GM18861 (cell line): ENCODE data around the gene BTBD16.

ENCODE experiments used
- ATAC-seq: cut with Tn5 transposase; IDR thresholded peaks from one replicate; pipeline ENCODE4 v1.9.1; 2021; ENCODE audit not compliant: unreplicated experiment

The BTBD16 gene

DNA sequence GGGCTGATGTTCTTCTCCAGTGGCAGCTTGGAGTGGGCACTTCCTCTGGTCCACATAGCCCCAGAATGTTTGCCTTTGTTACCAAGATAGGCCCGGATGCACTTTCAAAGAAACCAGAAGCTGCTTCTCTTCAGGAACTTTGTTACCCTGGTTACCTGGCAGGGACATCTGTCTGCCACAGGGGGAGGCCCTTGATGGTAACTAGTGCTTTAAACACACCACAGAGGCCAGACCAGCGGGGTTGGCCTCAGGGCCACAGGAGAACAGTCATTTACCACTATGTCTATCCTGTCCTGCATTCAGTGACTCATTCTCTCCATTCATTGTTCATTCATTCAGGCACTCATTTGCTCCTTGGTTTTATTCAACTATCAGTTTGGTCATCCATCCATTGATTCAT lies 91.5 kb downstream of the BTBD16 start:
- no peak for ATAC-seq

DNA sequence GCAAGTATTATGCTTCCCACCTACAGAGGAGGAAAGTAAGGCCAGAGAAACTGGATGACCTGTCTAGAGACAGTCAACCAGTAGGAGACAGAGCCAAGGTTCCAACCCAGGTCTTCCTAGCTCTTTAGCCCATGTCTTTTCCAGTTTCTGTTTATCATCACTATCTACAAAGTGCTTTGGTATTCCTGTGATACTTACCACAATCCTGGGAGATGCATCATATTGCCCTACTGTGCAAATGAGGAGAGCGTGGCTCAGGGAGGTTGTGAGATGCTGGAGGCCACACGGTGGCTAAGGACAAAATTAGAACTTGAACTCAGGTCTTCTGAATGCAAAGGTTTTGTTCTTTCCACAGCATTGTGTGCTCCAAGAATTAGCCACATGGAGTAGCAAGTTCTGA lies 92.2 kb downstream of the BTBD16 start:
- no peak for ATAC-seq

DNA sequence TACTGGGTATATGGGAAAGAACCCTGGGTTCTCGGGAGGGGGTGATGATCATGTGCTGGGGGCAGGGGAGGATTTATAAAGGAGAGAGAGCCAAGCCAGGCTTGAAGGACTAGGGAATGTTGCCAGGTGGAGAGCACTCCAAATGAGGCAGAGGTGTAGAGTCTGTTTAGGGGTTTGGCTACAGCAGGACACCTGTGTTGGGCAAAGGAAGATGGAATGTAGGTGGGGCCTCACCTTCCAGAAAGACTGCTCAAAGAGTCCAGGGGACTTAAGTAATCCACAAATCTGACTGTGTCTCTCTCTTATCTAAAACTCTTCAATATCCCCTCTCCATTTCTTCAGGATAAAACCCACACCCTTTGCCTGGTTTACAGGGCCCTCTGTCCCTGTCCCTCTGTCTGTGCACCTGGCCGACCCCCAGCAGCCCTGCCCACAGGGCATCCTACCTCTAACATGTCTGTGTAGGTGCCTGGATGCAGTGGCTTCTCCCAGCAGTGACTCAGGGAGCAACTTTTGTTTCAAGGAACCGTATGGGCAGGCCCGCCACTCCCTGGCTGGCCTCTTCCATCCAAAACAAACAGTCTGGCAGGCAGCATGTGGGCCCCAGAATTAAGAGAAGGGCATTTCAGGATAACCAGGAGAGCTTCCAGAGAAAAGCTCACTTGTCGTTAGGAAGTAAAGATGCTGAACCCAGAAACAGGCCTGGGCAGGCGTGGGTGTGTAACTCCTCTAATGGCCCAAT lies 92.8 kb downstream of the BTBD16 start:
- ATAC-seq, result no peak

DNA sequence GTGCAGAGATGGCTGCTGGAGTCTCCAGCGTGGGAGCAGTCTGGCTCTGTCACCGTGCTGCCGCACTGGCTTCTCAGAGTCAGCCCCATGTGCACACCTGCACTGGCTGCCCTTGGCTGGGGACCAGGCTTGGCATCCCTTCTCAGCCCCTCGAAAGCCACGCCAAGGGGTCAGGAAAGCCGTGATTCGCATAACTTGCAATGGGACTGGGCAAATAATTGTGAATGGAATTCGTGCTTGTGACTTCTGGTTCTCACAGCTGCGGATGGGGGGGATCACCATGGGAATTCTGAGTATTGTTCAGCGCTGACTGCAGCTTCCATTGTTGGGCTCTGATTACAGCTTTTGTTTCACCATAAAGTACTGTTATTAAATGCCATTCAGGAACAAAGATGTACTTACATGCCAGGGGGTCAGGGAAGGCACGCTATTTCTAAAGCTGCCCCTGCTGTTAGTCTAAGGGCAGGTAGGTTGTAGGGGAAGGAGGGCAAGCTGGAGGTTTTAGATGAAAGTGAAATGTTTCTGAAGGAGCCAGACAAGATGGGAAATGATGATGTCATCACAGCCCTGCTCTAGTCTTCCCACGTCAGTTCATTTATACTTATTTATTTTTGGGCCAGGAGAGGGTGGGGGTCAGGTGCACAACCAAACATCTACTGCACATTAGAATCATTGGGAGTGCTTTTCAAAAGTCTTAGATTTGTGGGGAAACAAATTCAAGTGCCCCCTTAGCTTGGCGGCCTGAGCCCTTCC lies 97.6 kb downstream of the BTBD16 start:
- no peak for ATAC-seq

DNA sequence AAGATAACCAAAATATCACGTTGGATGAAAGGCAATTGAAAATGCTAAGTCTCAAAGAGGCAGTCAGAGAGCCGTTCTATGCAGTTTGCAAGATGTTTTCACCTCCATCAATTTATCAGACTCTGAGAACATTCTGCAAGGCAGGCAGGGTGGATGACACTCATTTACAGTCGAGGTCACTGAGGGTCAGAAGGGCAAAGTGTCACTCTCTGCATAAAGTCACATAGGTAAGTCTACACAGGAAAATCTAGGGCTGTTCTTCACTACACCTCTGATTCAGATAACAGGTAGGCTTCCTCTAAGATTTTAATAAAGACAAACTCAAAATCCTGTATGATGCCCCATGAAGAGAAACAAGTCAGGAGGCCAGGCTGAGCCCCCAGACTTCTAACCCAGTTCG lies 102.0 kb downstream of the BTBD16 start:
- no peak for ATAC-seq

DNA sequence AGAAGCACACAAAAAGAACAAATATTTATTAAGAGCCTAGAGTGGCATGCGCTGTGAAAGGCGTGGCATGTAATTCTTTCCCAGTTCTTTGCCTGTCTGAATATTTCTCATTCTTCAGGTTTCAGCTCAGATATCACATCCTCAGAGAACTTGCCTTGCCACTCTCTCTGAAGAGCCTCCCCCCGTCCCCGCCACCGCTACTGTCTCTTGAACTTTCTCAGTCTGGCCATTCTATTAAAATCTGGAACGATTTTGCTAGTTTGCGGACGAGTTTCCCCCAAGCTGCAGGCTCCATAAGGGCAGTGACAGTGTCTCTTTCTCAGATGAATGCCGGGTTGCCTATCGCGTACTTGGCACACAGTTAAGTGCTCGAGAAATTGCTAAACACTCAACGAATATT lies 102.6 kb downstream of the BTBD16 start:
- no peak for ATAC-seq

DNA sequence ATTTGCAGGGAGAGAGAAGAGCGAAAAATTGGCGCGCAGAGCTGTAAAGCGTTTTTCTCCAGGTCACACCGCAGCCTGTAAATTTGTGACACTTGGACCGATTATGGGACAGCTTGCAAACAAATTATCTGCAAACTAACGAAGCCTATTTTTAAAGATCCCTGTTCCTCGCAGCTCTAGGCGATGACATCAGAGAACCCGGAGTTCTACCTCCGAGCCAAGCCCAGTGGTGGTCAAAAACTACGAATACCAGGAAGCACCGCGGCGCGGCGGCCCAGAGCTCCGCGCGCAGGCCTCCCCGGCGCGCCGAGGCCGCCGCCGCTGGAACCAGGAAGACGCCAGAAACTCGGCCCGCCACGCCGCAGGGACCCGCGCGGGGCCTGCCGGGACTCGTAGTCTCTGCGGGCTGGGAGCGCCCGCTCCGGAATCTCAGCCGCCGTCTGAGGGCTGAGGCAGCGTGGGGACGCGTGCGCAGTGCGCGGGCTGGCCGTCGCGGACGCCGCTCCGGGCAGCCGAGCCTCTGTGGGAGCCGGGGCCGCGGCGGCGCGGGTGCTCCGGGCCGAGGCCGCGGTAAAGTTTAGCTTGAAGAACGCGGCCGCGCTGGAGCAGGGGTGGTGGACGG lies 103.3 kb downstream of the BTBD16 start, which contains the start of gene PLEKHA1:
PLEKHA1 (plus strand) TSS at position 472 of the 622 bp plus-strand sequence. CDS start 18,493 bp downstream, outside the sequence.
- ATAC-seq, result peak; percentile 87

DNA sequence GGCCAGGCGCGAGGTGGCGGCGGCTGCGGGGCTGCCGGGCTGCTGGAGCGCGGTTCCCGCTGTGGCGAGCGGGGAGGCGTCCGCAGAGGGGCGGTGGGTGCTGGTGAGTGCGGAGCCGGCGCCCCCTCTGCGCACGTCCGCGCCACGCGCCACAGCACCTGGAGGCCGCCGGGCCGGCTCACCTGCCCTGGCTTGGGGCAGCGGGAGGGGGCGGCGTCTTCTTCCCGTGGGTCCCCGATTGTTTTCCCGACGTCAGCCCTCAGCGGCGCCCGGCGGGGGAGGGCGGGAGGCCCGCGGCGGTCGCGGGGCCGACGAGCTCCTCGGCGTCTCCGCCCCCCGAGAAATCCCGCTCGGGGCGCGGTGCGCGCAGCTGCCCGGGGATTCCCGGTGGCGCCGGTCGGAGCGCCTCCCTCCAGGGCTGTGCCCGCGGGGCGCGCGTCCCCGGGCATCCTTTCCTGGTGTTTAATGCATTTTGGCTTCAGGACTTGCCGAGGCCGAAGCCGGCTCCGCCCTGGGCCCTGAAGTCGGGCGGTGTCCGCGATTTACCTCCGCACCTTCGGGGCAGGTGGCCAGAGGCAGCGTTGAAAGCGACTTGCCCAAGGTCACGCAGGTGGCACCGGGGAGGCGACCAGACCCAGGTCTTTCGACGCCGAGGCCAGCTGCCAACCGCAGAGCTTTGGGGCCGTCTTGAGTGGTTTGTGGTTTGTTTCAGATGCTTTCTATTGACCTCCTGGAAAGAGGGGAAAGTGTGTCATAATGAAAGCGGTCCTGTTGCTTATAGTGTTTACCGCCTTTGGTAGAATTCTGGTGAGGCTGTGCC lies 104.0 kb downstream of the BTBD16 start:
- ATAC-seq, result peak; percentile 40

DNA sequence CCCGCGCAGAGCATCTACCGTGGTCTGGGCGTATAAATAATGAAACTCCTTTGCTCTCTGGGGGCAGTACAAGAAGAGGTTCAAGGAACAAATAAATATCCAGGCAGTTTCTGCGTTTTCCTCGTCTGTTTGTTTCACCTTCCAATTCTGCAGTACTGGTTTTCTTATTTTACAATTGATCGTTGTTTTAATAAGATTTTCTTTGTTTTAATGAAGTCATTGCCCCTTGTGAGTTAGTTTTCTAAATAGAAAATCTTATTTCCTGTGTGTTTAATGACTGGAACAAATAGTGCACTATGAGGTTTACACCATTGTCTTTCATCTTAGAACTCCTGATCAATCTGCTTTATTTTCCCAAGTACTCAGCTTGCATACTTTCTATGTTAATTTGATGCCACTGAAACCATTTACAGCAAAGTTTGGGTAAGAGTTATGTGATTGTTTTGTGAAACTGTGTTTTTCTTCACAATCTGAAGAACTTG lies 104.6 kb downstream of the BTBD16 start:
- ATAC-seq, result no peak

DNA sequence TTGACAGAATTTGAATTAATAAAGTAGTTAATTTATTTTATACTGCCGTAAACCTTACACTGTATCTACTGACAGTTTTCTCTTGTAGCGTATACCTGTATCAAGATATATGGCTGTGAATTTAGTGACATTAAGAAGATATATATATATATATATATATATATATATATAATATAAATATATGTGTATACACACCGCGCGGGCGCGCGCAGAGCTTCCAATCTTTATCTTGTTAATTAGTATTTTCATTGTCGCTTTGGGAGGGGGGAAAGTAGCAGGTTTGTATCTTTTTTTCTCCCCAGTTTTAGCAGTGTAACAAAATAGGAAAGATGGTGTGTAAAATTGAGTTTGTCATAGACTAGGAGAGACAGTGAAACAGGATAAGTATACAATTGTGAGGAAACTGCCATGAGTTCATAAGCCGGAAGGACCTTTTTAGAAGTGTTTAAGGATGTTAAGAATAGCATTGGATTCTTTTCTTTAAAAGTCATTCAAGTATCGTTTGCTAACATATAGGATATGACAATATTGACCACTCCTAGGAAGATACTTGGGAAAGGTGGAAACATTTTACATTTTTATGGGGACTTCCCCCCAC lies 105.4 kb downstream of the BTBD16 start:
- ATAC-seq, result no peak

DNA sequence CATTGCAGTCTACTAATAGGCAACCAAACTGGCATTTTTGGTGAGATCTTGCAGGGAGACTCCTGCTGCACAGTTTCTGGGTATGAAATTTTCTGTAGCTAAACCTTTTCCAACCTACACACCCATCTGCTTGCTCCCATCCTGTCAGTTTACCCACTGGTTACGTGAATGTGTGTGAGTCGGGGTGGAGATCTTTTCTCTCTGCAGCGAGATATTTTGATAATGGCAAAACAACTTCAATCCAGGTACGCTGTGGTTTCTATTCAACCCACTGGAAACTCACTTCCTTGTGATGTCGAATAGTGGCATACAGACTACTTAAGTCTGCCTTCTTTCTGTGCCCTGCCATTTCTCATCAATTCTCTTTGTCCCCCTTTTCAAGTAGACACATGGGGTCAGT lies 107.9 kb downstream of the BTBD16 start:
- no peak for ATAC-seq

DNA sequence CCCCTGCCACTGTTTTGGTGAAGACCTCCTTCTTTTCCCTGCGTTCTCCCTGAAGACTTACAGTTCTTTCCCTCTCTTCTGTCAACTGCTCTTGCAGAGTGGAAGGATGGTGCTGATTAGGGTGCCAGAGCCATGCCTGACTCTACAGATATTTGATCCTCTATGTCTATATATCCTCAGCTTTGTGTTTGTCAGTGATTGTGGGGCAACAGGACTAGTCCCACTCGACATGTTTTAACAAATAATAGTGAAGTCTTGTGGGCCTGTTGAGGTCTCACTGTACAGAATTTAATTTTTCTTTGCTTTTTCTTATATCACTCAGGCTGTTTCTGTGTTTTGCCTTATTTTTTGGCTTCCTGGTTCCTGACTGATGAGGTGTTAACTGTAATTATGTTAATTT lies 108.4 kb downstream of the BTBD16 start:
- ATAC-seq, result no peak

DNA sequence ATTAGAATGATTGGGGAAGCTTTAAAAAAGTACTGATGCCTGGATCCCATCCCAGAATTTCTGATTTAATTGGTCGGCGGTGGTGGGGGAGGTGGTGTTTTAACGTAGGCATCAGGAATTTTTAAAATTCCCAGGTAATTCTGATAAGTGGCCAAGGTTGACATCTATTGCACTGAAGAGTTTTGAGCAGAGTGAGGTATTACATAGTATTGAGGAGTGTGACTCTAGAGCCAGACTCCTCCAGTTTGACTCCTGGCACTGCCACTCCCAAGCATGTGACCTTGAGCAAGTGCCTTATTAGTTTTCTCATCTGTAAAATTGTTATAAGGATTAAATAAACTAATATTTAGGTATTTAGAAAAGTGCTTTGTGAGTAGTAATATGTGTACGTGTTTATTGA lies 109.6 kb downstream of the BTBD16 start:
- ATAC-seq, result no peak

DNA sequence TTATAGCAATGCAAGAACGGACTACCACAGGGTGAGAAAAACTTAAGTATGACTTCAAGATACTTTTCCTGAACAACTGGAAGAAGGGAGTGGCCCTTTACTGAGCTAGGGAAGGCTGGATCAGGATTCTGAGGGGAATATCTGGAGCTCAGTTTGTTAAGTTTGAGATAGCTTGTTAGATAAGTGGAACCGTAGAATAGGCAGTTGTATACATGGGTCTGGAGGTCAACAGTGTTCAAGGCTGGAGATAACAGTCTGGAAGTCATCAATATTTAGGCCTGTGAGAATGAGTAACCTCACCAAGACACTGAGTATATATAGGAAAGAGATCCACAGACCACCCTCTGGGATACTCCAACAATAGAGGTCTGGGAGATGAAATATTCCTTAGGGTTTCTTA lies 110.6 kb downstream of the BTBD16 start:
- ATAC-seq, result no peak

DNA sequence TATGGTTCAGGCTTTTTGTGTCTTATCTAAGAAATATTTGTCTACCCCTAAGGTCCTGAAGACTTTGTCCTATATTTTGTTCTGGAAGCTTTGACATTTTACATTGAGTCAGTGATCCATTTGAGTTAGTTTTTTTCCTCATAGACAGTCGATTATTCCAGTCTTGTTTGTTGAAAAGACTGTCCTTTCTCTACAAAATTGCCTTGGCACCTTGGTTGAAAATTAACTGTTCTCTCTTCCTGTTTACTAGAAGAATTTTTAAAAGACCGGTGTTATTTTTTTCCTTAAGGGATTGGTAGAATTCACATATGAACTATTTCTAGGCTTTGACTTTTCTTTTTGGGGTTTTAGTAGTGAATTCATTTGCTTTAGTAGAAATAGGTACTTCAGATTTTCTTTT lies 115.4 kb downstream of the BTBD16 start:
- no peak for ATAC-seq

DNA sequence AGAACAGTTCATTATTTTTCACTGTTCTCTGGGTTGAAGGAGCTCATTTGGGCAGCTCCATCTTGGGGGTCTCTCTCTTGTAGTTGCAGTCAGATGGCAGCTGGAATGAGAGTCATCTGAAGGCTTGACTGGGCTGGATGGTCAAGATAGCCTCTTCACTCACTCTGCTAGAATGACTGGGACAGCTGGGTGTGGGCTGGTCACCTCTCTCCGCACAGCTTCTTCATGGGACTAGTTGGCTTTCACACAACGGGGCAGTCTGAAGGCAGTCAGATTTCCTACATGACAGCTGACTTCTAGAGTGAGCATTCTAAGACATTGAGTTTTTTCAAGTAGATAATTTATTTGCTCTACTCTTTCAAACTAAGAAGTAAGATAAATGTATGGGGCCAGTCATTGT lies 116.5 kb downstream of the BTBD16 start:
- no peak for ATAC-seq
